GM21737 (cell line): Measurements from ENCODE around the gene NDOR1.
A peak's percentile ranks its signal among the peaks of the same experiment; 100 is the strongest.

Experiments
- ATAC-seq: cut with Tn5 transposase; IDR thresholded peaks from one replicate; pipeline ENCODE4 v1.9.1; 2021; ENCODE audit warnings: mild to moderate bottlenecking, moderate library complexity; ENCODE audit not compliant: unreplicated experiment

NDOR1 gene

GRCh38 chr9:137198051-137198901 lies 7.2 kb upstream of the NDOR1 start:
- ATAC-seq = no peak

- ATAC-seq = no peak
Observed at GRCh38 chr9:137198902-137199283, 6.6 kb upstream of the NDOR1 start.

- no peak for ATAC-seq
Observed at GRCh38 chr9:137199411-137200121, 5.9 kb upstream of the NDOR1 start.

- peak; percentile 82 for ATAC-seq
Observed at GRCh38 chr9:137200311-137201204, 4.9 kb upstream of the NDOR1 start, which contains the start of gene TPRN. TSS of gene TPRN (minus strand) at chr9:137200741. CDS start at chr9:137200711, 30 bp downstream.

- ATAC-seq = no peak
Observed at GRCh38 chr9:137201205-137201868, 4.2 kb upstream of the NDOR1 start.

- no peak for ATAC-seq
Observed at GRCh38 chr9:137202966-137203365, 2.5 kb upstream of the NDOR1 start.

- ATAC-seq = no peak
Observed at GRCh38 chr9:137204731-137205125, 772 bp upstream of the NDOR1 start.

- no peak for ATAC-seq
Observed at GRCh38 chr9:137206602-137207001, 1.1 kb downstream of the NDOR1 start.

GRCh38 chr9:137211532-137211931 lies 6.0 kb downstream of the NDOR1 start:
- ATAC-seq = no peak

GRCh38 chr9:137212520-137212919 lies 7.0 kb downstream of the NDOR1 start:
- no peak for ATAC-seq

- no peak for ATAC-seq
Observed at GRCh38 chr9:137213160-137214060, 7.9 kb downstream of the NDOR1 start.

GRCh38 chr9:137214620-137215019 lies 9.1 kb downstream of the NDOR1 start:
- ATAC-seq = no peak

GRCh38 chr9:137215196-137215986 lies 9.9 kb downstream of the NDOR1 start:
- no peak for ATAC-seq

GRCh38 chr9:137216188-137216965 lies 10.9 kb downstream of the NDOR1 start:
- ATAC-seq = no peak

- no peak for ATAC-seq
Observed at GRCh38 chr9:137217276-137218211, 12.0 kb downstream of the NDOR1 start.

GRCh38 chr9:137218212-137218753 lies 12.8 kb downstream of the NDOR1 start:
- ATAC-seq = no peak
